HG03025 (cell line): ENCODE data around the gene SNAPC2.
"Not testable (repeated sequence)": the region's sequence is repeated elsewhere in the genome, so short reads cannot be mapped to it uniquely, and the experiment has no call there.

Source experiments
- ATAC-seq: cut with Tn5 transposase; IDR thresholded peaks from one replicate; pipeline ENCODE4 v1.9.1; 2021; ENCODE audit warnings: mild to moderate bottlenecking, moderate library complexity; ENCODE audit not compliant: unreplicated experiment, low FRiP score

Gene SNAPC2

DNA sequence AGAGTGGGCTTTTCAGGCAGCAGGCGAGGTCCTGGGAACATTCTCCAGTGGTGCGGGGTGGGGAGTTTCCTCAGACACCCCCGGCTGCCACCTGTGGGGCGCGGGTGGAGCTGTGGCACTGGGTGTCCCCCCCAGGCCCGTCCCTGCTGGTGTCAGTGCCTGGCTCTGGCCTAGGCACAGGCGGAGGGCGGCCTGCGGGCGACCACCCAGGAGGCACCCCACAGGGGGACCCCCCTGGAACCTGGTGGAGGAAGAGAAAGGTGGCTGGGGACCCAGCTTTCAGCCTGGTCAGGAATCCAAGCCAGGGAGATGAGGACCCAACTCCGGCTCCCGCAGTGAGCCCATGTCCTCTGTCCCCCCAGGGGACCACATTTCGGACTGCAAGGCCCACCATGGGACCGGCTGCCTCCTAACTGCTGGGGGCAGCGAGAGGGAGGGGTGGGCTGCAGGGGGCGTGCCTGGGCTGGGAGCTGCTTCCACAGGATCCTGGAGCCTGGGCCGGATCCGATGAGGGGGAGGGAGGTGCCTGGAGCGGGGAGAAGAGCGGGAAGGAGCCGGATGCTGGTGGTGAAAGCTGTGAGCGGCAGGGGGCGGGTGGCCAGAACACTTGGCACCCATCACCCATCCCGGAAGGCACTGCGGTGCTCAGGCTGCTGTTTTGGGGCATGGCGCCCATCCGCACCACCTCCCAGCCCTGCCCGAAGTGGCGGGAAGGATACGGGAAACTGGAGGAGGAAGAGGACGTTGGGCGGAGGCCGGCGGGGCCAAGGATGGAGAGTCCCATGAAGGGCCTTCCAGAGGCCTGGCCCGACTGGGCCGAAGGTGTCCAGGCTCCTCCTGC, 11.3 kb downstream of the SNAPC2 start:
- ATAC-seq = no peak

DNA sequence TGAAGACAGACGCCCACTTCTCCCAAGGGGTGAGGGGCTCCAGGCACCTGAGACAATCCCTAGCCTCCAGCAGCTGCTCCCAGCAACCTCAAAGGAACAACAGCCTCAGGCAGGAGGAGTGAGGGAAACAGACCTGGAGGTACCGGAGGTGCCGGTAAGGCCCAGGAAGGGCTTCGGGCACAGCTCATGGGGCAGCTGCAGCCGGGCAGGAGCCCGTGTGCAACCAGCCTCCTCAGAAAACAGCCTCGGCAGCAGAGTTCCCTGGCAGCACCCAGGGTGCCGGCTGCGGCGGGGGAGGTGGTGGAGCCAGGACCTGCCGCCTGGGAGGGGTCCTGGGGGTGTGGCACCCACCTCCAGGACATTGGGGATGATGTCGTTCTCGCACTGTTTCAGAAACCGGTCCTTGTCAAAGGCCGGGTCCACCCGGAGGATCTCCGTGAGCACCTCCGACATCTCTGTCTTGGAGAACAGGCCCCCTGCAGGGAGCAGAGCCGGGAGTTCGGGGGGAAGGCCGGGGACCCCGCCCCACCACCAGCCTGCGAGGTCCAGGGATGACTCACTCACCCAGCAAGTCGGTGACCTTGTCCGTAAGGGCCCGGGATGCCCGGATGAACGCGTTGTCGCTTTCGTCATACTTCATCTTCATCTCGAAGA, 12.3 kb downstream of the SNAPC2 start:
- no peak for ATAC-seq

DNA sequence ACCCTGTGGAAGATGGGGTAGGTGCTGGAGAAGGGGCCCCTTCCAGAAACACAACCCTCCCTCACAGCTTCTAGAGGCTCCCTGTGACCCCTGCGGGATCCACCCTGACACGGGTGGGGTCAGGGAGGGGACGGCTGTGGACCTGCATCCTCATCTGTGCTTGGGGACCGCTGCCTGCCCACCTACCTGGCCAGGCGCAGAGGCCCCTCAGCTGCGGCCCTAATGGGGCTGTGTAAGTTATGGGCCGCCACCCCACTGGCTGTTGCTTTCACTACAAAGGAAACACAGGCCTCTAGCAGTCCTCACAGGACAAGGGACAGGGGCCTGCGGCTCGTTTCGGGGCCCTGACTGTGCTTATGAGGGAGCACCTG, 12.8 kb downstream of the SNAPC2 start:
- ATAC-seq = no peak

DNA sequence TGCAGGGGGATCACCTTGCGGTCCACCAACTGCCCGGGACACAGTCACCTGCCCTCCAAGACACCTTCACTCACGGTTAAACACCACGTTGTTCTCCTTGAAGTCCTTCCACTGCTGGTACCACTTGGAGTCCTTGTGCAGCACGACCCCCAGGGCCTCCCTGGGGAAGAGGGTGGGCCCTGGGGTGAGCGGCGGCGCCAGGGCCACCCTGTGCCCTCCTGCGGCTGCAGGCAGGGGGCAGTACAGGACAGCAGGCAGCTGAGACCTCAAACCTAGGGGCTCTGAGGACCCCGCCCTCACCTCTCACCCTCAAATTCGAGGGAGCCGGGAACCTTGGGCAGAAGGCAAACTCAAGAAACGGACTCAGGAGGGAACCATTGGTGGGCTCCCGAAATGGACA, 13.3 kb downstream of the SNAPC2 start:
- no peak for ATAC-seq

DNA sequence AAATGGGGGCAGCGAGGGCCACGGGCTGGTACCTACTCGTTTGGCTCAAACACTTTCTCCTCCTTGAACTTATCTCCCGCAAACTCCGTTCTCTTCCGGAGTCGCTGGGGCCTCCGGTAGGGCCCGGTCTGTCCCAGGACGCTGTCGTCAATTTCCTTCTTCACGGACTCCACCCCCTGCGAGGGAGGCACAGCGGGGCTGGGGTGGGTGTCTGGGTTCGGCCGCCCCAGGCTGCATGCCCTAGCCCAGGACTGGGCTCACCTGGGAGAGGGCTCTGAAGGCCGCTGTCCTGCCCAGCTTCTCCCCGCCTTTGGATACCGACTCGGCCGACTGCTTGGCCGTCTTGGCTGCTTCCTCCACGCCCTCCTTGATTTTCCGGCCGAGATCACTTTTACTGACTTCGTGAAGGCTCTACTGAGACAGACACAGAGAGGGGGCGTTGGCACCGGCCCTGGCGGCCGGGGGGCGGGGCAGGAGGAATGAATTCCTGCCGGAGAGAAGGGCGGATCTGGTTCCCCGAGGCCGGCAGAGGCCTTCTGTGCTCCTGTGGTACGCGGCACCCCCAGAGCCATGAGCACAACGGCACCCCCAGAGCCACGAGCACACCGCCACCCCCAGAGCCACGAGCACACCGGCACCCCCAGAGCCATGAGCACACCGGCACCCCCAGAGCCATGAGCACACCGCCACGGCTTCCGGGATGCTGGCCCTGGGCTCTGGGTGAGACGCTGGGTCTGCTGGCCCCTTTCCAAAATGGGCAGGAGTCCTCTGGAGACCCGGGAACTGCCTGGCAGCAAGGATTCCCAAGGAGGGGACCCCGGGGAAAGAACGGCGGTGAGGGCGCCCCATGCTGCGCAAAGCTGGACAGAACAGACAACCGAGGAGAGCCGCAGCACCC, 13.9 kb downstream of the SNAPC2 start:
- ATAC-seq = no peak

DNA sequence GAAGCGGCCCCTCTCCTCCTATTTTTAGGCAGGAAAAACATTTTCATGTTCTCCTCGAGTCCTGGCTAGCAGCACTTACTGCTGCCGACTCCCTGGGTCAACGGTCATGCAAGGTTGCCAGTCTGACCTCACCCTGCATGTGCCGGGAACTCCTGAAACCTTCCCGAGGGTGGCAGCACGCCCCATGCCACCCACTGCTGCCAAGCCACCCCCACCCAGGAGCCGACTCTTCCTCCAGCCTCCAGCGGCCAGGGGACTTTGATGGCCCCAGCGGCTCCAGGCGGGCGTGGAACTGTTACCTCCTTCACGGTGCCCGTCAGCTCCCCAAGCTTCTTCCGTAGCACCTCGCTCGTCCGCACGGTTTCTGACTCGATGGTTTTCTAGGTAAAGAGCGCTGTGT, 14.6 kb downstream of the SNAPC2 start:
- no peak for ATAC-seq

DNA sequence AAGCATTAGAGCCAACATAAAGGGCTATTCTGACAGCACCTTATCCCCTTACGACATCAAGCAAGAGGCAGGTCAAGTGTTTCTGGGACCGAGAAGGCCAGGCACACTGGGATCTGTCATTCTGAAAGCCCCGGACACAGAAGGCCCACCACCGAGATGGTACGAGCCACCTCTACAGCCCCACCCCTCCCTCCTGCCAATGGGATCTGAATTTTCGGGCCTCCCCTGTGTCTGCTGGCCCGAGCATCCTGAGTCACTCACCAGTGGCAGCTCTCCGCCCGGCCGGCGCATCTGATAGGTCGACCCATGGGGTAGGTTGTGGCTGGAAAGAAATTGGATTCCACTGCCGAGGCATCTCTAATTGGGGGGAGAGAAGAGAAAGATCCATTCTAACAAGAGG, 20.7 kb downstream of the SNAPC2 start:
- ATAC-seq = no peak

DNA sequence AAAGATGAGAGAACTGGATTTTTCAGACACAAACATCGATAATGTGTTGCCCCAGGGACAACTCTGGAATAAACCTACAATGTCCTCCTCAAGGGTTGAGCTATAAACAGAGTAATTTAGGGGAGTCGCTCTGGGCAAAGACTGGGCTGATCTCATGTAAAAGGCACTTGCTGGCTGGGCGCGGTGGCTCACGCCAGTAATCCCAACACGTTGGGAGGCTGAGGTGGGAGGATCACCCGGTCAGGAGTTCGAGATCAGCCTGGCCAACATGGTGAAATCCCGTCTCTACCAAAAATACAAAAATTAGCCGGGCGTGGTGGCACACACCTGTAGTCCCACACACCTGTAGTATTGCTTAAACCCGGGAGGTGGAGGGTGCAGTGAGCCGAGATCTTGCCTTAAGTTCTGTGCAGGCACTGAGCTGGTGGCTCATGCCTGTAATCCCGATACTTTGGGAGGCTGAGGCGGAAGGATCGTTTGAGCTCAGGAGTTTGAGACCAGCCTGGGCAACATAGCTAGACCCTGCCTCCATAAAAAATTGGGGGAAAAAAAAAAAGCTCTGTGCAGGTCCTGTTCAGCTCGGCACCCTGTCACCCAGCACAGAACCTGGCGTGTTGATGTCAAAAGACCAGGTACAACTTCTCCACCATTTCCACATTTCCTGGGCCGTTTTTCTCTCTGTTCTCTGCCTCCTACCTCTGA, 21.9 kb downstream of the SNAPC2 start:
- ATAC-seq = no peak

DNA sequence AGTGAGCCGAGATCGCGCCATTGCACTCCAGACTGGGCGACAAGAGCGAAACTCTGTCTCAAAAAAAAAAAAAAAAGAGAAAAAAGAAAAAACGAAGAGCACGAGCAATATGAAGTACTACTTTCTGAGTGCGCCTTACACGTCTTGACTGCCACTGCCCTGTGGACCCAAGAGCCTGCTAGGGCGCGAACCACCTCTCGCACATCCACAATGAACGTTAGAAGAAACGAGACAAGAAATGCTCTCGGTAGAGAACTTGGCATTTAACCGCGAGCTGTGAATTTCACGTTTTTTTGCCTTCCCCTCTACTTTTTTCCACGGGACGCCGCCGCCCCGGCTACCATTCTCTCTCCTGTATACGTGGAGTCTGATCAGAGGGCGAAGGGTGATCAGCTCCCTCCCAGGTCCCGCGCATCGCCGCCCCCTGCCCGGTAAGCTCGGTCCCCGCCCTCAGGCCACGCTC, 22.9 kb downstream of the SNAPC2 start:
- peak; percentile 12 for ATAC-seq

DNA sequence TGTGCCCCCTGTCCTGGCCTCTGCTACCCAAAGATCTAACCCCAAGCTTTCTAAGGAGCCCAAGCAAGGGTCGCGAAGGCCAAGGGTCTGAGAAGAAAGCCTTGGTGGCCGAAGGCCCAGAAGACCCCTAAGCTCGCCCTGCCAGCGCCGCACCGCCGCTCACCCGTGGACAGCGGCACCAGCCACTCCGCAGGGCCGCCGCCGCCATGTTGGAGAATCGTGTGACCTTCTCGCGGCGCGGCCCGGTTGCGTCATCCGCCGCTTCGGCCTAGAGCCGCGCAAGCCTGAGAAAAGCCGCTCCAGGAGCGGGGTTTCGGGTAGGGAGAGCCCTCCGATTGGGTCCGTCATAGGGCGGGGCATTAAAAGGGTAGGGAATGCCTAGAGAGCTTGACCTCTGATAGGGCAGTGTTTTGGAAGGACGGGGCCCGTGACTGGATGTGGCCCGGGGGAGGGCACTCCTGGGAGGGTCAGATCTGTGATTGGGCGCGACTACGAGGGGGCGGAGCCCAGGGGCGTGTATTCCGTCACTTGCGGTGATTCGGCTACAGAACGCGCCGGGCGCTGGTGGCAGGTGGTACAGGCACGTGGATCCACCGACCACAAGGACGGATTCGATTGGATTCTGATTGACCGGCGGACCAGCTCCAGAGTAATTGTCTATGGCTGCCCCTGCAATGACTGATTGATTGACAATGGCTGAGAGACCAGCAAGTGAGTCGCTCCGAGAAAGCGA, 23.5 kb downstream of the SNAPC2 start, which contains the start of gene TIMM44:
TIMM44 (minus strand) TSS at position 223 of the 733 bp plus-strand sequence; CDS start at position 208, 15 bp downstream.
- peak; percentile 91 for ATAC-seq

DNA sequence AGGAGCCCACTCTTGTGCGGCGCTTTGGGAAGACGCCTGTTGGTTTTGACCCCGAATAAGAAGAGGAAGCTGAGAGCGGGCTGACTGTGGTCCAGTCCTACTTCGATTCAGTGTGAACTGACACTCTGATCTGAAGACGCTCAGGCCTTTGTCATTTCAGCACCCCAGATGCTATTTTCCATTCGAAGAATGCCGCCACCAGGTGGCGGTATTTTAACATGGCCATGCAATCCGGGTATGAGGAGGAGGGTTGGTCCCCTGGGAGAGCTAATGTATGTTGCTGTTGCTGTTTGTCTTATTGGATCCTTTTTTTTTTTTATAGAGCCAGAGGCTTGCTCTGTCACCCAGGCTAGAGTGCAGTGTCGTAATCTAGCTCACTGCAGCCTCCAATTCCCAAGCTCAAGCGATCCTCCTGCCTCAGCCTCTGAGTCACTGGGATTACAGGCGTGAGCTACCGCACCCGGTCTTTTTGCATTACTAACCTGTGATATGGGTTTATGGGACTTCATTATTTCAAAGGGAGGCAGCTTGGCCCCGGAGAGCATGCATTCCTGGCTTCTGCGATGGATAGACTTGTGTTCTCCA, 24.1 kb downstream of the SNAPC2 start:
- peak; percentile 23 for ATAC-seq

DNA sequence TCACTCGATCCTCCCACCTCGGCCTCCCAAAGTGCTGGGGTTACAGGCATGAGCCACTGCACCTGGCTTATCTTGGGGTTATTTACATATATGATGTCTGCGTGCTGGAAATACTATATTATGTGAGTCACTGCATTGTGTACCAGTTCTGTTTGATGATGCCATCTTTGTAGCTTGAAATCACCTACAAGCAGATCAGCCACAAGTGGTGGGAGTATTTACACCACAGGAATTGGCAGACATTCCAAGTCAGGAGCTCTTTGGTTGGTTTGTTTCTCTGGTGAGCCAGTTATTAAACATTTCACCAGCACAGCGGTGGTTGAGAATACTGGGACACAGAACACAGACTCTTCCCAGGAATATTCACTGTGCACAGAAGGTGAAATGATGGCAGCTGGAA, 27.8 kb downstream of the SNAPC2 start:
- ATAC-seq = no peak

DNA sequence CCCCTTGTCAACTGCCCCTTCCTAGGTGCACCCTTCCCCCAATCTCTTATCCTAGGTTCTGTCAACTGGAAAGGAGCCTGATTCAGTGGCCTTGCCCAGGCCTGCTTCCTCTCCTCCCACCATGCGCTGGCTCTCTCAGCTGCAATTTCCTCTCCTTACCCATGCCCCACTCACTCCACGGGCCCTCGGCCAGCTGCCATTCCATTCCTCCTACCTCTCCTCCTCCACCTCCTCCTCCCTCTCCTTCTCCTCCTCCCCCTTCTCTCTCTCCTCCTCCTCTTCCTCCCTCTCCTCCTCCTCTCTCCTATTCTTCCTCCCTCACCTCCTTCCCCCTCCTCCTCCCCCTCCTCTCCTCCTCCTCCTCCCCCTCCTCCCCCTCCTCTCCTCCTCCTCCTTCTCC, 32.9 kb downstream of the SNAPC2 start:
- no peak for ATAC-seq

DNA sequence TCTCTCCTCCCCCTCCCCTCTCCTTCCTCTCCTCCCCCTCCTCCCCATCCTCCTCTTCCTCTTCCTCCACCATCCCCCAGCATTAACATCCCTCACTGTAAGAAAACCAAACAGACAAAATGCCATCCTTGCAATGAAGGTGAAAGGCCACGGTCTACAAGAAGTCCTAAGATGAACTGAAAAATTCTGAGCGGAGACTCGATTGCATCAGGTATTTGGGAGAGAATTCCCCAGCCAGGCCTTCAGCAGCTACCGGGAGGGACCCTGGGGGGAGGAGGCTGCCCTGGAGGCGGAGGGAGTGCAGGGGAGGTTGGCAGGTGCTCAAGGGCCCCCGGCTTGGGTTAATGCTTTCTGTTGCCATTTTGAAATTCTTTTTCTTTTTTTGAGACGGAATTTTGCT, 33.4 kb downstream of the SNAPC2 start:
- ATAC-seq = no peak

DNA sequence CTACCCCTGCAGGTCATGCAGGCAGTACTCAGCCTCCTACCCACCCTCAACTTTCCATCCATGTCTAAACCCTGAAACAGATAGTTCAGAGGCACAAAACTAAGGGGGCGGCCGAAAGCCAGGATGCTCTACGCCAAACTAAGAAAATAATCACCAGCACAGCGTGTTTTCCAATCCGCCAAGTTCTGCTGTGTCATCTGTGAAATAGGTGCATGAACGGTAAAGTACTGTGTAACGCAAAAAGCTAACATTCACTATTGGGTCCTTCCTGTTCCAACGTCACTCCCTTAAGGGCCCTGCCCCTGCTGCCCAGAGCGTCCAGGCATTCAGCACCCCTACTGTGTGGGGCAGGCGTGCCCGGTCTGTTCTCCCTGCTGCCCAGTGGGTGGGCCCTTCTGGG, 35.6 kb downstream of the SNAPC2 start:
- no peak for ATAC-seq

DNA sequence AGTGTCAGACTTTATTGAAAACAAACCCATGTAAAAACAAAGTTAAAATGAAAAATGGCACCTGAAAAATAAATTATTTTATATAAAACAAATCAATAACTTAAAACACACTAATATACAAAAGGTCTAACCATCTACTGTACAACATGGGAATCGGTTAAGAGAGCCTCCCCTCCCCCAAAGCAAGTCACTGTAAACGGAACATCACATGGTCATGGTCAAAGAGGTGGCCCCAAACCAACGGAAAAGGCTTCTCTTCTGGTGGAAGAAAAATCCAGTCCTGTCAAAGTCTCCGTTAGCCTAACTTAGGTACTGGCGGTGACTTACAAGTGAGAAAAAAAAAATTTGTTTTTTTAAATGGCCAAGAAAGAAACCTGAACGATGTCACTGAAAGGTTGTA, 39.1 kb downstream of the SNAPC2 start:
- ATAC-seq = no peak

DNA sequence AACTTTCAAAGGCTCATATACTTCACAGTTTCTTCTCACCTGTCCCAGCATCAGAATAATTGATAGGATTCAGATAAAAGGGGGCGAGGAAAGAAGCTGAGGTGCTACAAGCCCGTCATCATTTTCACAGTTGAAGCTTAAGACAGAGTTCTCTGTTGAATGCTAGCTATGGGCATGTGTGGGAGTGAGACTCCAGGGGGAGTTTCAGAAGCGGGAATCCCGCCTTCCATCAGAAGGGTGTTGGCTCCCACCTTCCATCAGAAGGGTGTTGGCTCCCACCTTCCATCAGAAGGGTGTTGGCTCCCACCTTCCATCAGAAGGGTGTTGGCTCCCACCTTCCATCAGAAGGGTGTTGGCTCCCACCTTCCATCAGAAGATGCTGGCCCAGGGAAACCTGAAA, 40.9 kb downstream of the SNAPC2 start:
- ATAC-seq = not testable (repeated sequence)

DNA sequence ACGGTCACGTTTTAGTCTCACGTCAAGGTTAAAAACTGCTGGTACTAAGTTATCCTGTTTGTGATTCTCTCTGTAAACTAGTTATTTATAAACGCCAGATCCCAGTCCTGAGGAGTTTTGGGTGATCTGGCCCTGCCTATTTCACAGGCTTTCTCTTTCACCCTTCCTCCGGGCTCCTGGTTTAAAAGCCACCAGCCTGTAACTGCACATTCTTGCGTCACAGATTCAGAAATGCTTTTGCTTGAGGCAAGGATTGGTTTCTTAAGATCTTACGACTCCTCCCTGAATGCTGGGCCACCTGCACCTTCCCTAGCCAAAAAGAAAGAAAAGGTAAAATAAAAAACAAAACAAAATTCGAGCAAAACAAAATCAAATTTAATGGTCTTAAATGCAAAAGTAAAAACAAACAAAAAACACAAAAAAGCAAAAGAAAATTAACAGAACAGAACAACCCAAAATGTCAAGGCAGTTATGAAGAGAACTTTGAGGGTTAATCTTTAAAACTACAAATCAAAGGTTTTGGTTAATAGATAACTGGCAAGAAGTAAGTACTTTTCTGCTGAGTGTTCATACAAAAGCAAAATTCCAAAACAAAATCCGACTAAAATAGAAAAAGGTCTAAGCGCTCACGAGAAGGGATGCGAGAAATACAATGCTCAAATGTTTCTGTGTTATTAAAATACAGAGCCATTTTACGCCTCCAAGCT, 41.9 kb downstream of the SNAPC2 start:
- ATAC-seq = no peak
